ENCODE results near the gene ATP2B1.
A peak's percentile ranks its signal among the peaks of the same experiment; 100 is the strongest.
"Not testable (repeated sequence)": the region's sequence is repeated elsewhere in the genome, so short reads cannot be mapped to it uniquely, and the experiment has no call there.

ATP2B1 gene

DNA sequence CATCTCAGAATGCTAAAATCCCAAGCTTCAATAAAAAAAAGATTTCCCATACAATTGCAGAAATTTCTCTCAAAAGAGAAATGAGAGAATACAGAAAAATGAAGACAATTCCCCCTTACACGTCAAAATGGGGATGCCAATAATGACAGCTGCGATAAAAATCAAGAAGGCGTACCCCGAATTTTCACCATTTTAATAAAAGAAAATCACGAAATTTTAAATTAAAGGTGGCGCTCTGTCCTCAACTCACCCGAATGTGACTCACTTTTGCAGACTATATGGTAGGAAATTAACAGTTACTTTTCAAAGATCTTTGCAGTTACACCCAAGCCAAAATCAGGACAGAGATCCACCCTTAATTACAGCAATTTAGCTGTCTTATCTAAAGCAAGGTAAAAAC, 2.1 kb downstream of the ATP2B1 start:
- Mint-ChIP-seq H3K27me3 (no peaks in the 10 kb centered on the region), H3K36me3 (ENCODE audit: low read depth) (peaks cover 6% of the 10 kb centered on the region), H3K9me3 (no peaks in the 10 kb centered on the region), H3K4me3 (peak overlapping the region; percentile 93), H3K27ac (peak overlapping the region; percentile 42), H3K4me1 (ENCODE audit: low read depth) (peaks cover 62% of the 10 kb centered on the region)
- DNase-seq: no peak

- no peak for DNase-seq
- Mint-ChIP-seq H3K36me3 (ENCODE audit: low read depth) (peaks cover 7% of the 10 kb centered on the region), H3K4me1 (ENCODE audit: low read depth) (peaks cover 68% of the 10 kb centered on the region), H3K27ac (no peak overlapping the region), H3K9me3 (no peaks in the 10 kb centered on the region), H3K4me3 (no peak overlapping the region), H3K27me3 (no peaks in the 10 kb centered on the region)
Measured at GRCh38 chr12:89704457-89704856, 4.2 kb downstream of the ATP2B1 start.

GRCh38 chr12:89703768-89704167, 4.9 kb downstream of the ATP2B1 start:
- no peak overlapping the region for H3K4me3 Mint-ChIP-seq
- no peak for DNase-seq
- no peaks in the 10 kb centered on the region for H3K9me3 Mint-ChIP-seq
- peaks cover 8% of the 10 kb centered on the region for H3K36me3 Mint-ChIP-seq (ENCODE audit: low read depth)
- no peak overlapping the region for H3K27ac Mint-ChIP-seq
- H3K27me3 Mint-ChIP-seq: no peaks in the 10 kb centered on the region
- peaks cover 71% of the 10 kb centered on the region for H3K4me1 Mint-ChIP-seq (ENCODE audit: low read depth)

- DNase-seq: no peak
- peaks cover 10% of the 10 kb centered on the region for H3K36me3 Mint-ChIP-seq (ENCODE audit: low read depth)
- peaks cover 82% of the 10 kb centered on the region for H3K4me1 Mint-ChIP-seq (ENCODE audit: low read depth)
- H3K27ac Mint-ChIP-seq: no peak overlapping the region
- no peaks in the 10 kb centered on the region for H3K27me3 Mint-ChIP-seq
- H3K4me3 Mint-ChIP-seq: no peak overlapping the region
- H3K9me3 Mint-ChIP-seq: no peaks in the 10 kb centered on the region
Measured at GRCh38 chr12:89702503-89702902, 6.1 kb downstream of the ATP2B1 start.

GRCh38 chr12:89701606-89702206, 6.9 kb downstream of the ATP2B1 start:
- no peak for DNase-seq
- Mint-ChIP-seq H3K4me3 (no peak overlapping the region), H3K4me1 (ENCODE audit: low read depth) (peaks cover 82% of the 10 kb centered on the region), H3K27ac (no peak overlapping the region), H3K9me3 (no peaks in the 10 kb centered on the region), H3K27me3 (no peaks in the 10 kb centered on the region), H3K36me3 (ENCODE audit: low read depth) (peaks cover 7% of the 10 kb centered on the region)

- Mint-ChIP-seq H3K9me3 (no peaks in the 10 kb centered on the region), H3K27me3 (no peaks in the 10 kb centered on the region), H3K36me3 (ENCODE audit: low read depth) (peaks cover 7% of the 10 kb centered on the region), H3K27ac (no peak overlapping the region), H3K4me1 (ENCODE audit: low read depth) (peaks cover 79% of the 10 kb centered on the region), H3K4me3 (no peak overlapping the region)
- no peak for DNase-seq
Measured at GRCh38 chr12:89700191-89700810, 8.3 kb downstream of the ATP2B1 start.

DNA sequence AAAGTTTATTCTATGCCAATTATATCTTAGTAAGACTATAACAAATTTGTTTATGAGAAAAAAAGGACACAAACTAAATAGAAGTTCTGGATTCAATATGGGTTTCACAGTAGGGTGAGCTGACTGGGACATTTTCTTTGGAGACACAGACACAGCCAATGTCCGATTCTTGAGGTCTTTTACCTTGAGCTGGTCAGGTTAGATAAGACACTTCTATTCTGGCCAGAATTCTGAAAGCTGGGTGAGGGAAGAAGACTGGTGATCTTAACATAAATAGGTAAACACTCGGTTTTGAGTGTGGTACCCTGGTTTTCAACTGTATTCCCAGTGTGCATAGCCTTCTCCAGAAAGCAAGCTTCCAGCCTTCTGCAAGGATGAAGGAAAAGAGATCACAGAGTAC, 10.0 kb downstream of the ATP2B1 start:
- peaks cover 77% of the 10 kb centered on the region for H3K4me1 Mint-ChIP-seq (ENCODE audit: low read depth)
- peaks cover 7% of the 10 kb centered on the region for H3K36me3 Mint-ChIP-seq (ENCODE audit: low read depth)
- H3K27me3 Mint-ChIP-seq: no peaks in the 10 kb centered on the region
- H3K9me3 Mint-ChIP-seq: no peaks in the 10 kb centered on the region
- no peak overlapping the region for H3K4me3 Mint-ChIP-seq
- no peak for DNase-seq
- H3K27ac Mint-ChIP-seq: no peak overlapping the region

DNA sequence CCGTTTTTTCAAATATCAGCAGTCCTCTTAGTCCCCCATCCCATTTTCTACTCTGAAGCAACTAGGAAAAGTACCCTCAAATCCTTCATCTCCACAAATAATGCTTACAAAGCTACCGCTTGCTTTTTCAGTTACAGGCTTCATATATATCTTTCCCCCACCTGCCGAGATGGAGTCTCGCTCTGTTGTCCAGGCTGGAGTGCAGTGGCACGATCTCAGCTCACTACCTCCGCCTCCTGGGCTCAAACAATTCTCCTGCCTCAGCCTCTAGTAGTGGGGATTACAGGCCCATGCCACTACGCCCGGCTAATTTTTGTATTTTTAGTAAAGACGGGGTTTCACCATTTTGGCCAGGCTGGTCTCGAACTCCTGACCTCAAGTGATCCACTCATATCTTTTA, 10.9 kb downstream of the ATP2B1 start:
- not testable (repeated sequence) for H3K4me3 Mint-ChIP-seq; H3K9me3 Mint-ChIP-seq; H3K36me3 Mint-ChIP-seq (ENCODE audit: low read depth); H3K27me3 Mint-ChIP-seq; DNase-seq; H3K27ac Mint-ChIP-seq
- peaks cover 79% of the 10 kb centered on the region for H3K4me1 Mint-ChIP-seq (ENCODE audit: low read depth)

DNA sequence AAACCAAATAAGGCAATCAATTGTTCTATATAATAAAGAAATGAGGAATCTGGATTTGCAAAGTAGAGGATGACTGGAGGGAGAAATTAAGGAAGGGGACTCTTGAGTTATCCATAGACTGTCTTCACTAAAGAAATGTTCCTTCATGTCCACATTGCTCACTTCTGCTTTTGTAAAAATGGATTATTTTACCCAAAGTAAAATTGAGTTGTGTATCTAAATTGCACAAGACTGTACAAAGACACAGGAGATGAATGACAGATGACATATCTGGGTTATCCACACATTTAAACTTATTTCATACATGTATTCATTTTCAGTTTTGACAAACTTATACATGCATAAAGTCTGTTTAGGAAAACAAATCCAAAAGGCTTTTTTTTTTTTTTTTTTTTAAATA, 11.3 kb downstream of the ATP2B1 start:
- no peak for DNase-seq
- H3K9me3 Mint-ChIP-seq: no peaks in the 10 kb centered on the region
- no peak overlapping the region for H3K27ac Mint-ChIP-seq
- peaks cover 77% of the 10 kb centered on the region for H3K4me1 Mint-ChIP-seq (ENCODE audit: low read depth)
- H3K27me3 Mint-ChIP-seq: no peaks in the 10 kb centered on the region
- H3K36me3 Mint-ChIP-seq (ENCODE audit: low read depth): peaks cover 7% of the 10 kb centered on the region
- H3K4me3 Mint-ChIP-seq: no peak overlapping the region

DNA sequence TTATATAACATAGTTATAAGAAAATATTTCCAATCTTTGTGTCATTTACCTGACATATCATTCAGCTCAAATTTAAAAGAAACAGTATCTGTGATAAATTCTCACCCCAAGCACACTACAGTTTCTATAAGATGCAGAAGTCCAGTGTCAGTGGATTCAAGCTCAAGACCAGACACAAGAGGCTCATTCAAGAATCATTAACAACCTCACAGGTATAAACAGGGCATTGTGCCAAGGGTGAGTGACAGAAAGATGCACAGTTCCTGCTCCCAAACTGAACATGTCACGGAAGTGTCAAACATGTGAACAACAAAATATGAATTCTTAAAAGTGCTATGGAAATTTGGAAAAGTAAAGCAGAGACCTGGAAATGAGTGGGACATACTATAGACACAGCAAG, 12.8 kb downstream of the ATP2B1 start:
- no peak for DNase-seq

GRCh38 chr12:89695100-89695499, 13.5 kb downstream of the ATP2B1 start:
- Mint-ChIP-seq H3K9me3 (no peaks in the 10 kb centered on the region), H3K27me3 (no peaks in the 10 kb centered on the region), H3K4me3 (no peak overlapping the region), H3K36me3 (ENCODE audit: low read depth) (peaks cover 7% of the 10 kb centered on the region), H3K27ac (no peak overlapping the region), H3K4me1 (ENCODE audit: low read depth) (peaks cover 77% of the 10 kb centered on the region)
- no peak for DNase-seq

More for the DNA sequence above, 12.8 kb downstream of the ATP2B1 start:
- Mint-ChIP-seq H3K27me3 (no peaks in the 10 kb centered on the region), H3K4me1 (ENCODE audit: low read depth) (peaks cover 79% of the 10 kb centered on the region), H3K9me3 (no peaks in the 10 kb centered on the region), H3K4me3 (no peak overlapping the region), H3K27ac (no peak overlapping the region), H3K36me3 (ENCODE audit: low read depth) (peaks cover 7% of the 10 kb centered on the region)

DNA sequence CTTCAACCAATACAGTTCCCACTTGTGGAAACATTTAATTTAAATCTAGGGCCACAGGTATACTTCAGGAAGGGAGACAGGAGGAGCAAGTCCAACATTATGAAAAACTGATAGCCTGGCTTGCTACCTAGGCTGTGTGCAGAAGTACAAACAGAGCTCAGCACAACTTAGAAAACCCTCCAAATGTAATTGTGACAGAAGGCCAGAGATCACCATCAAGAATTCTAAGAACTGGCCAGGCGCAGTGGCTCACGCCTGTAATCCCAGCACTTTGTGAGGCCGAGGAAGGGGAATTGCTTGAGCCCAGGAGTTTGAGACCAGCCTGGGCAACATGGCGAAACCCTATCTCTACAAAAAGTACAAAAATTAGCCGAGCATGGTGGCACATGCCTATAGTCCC, 14.1 kb downstream of the ATP2B1 start:
- Mint-ChIP-seq H3K9me3 (no peaks in the 10 kb centered on the region), H3K36me3 (ENCODE audit: low read depth) (peaks cover 6% of the 10 kb centered on the region)

GRCh38 chr12:89693639-89694202, 14.9 kb downstream of the ATP2B1 start:
- H3K27ac Mint-ChIP-seq: no peak overlapping the region
- H3K36me3 Mint-ChIP-seq (ENCODE audit: low read depth): peaks cover 5% of the 10 kb centered on the region
- H3K27me3 Mint-ChIP-seq: no peaks in the 10 kb centered on the region
- H3K4me1 Mint-ChIP-seq (ENCODE audit: low read depth): peaks cover 84% of the 10 kb centered on the region
- H3K9me3 Mint-ChIP-seq: no peaks in the 10 kb centered on the region
- no peak overlapping the region for H3K4me3 Mint-ChIP-seq
- no peak for DNase-seq

More for the DNA sequence above, 14.1 kb downstream of the ATP2B1 start:
- Mint-ChIP-seq H3K4me1 (ENCODE audit: low read depth) (peaks cover 80% of the 10 kb centered on the region), H3K4me3 (no peak overlapping the region), H3K27me3 (no peaks in the 10 kb centered on the region), H3K27ac (no peak overlapping the region)
- no peak for DNase-seq

DNA sequence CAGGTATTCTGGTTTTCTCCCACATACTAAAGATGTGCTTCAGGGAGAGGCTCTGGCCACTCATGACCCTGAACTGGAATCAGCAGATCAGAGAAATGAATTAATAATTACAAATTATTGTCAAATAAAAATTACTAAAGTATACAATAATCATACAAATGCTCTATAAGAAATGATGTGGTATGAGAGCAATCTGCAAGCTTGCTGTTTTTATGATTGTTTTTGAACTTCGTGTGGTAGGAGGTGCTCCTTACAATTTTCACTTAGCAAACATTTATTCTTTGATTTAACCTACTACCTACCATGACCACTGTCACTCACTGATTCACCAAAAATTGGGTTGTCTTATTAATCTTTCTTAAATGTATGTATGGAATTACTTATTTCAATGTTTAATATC, 16.2 kb downstream of the ATP2B1 start:
- Mint-ChIP-seq H3K4me3 (no peak overlapping the region), H3K9me3 (no peaks in the 10 kb centered on the region), H3K36me3 (ENCODE audit: low read depth) (no peaks in the 10 kb centered on the region), H3K4me1 (ENCODE audit: low read depth) (peaks cover 83% of the 10 kb centered on the region), H3K27me3 (no peaks in the 10 kb centered on the region), H3K27ac (no peak overlapping the region)
- DNase-seq: no peak

- Mint-ChIP-seq H3K36me3 (ENCODE audit: low read depth) (no peaks in the 10 kb centered on the region), H3K9me3 (no peaks in the 10 kb centered on the region), H3K4me3 (no peak overlapping the region), H3K4me1 (ENCODE audit: low read depth) (peaks cover 79% of the 10 kb centered on the region), H3K27ac (no peak overlapping the region), H3K27me3 (no peaks in the 10 kb centered on the region)
- DNase-seq: no peak
Measured at GRCh38 chr12:89691659-89692058, 17.0 kb downstream of the ATP2B1 start.
